NCI-H187 treated with DMSO at 0.1 percent for 48 hours (cell line): ENCODE data around the gene BRD8.
"Not testable (repeated sequence)": the region's sequence is repeated elsewhere in the genome, so short reads cannot be mapped to it uniquely, and the experiment has no call there.

Experiments used
- DNase-seq: peaks from one replicate; lab custom pipeline; 2025; lab: John Stamatoyannopoulos, UW

BRD8 gene, protein sequence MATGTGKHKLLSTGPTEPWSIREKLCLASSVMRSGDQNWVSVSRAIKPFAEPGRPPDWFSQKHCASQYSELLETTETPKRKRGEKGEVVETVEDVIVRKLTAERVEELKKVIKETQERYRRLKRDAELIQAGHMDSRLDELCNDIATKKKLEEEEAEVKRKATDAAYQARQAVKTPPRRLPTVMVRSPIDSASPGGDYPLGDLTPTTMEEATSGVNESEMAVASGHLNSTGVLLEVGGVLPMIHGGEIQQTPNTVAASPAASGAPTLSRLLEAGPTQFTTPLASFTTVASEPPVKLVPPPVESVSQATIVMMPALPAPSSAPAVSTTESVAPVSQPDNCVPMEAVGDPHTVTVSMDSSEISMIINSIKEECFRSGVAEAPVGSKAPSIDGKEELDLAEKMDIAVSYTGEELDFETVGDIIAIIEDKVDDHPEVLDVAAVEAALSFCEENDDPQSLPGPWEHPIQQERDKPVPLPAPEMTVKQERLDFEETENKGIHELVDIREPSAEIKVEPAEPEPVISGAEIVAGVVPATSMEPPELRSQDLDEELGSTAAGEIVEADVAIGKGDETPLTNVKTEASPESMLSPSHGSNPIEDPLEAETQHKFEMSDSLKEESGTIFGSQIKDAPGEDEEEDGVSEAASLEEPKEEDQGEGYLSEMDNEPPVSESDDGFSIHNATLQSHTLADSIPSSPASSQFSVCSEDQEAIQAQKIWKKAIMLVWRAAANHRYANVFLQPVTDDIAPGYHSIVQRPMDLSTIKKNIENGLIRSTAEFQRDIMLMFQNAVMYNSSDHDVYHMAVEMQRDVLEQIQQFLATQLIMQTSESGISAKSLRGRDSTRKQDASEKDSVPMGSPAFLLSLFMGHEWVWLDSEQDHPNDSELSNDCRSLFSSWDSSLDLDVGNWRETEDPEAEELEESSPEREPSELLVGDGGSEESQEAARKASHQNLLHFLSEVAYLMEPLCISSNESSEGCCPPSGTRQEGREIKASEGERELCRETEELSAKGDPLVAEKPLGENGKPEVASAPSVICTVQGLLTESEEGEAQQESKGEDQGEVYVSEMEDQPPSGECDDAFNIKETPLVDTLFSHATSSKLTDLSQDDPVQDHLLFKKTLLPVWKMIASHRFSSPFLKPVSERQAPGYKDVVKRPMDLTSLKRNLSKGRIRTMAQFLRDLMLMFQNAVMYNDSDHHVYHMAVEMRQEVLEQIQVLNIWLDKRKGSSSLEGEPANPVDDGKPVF

DNA sequence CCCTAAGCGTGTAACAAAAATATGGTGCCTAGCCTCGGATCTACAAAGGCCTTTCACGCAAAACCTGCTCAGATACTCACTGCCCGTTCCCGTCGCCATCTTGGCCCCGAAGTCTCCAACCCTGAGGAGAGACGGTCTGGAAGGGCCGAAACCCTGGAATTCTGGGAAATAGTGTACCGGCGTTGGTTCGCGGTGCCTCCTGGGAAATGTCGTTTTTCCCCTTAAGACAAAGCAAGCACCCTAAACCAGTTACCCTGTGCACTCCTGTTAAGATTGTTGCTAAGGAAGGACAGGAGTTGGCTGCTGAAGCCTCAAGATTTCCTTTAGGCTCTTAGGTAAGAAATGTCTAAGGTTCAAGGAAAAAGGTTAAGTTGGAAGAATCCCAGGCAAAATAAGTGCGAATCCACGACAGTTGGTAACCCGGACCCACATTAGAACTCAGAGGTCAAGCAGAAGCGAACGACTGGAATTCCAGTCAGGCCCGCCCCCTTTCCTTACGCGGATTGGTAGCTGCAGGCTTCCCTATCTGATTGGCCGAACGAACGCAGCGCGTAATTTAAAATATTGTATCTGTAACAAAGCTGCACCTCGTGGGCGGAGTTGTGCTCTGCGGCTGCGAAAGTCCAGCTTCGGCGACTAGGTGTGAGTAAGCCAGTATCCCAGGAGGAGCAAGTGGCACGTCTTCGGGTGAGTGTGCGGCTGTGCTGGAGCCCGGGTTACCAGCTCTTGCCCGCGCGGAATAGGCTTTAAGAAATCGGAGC is at the start of gene BRD8, which contains the start of gene KIF20A:
Gene BRD8 (minus strand): TSS at position 115 of the 761 bp plus-strand sequence. CDS start 16 bp downstream, at position 99.
Gene KIF20A (plus strand): TSS at position 597 of the 761 bp plus-strand sequence. CDS start 569 bp downstream, outside the sequence.
- peak; percentile 86 for DNase-seq

DNA sequence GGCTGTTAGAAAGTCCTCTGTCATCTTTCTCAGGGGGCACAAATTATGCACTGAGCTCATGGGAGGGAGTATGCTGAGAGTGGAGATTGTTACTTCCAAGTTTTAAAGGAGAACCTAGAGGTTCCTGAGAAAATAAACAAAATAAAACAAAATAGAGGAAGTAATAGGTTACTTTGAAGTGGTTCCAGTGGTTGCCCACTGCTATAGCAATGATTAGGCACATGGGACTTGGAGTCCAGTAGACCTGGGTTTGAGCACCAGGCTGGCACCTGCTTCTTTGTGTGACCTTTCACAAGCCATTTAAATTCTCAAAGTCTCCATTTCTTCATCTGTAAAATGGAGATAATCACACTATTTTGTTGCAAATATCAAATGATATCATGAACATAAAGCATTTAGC is 48.5 kb upstream of the BRD8 start:
- DNase-seq, result no peak

DNA sequence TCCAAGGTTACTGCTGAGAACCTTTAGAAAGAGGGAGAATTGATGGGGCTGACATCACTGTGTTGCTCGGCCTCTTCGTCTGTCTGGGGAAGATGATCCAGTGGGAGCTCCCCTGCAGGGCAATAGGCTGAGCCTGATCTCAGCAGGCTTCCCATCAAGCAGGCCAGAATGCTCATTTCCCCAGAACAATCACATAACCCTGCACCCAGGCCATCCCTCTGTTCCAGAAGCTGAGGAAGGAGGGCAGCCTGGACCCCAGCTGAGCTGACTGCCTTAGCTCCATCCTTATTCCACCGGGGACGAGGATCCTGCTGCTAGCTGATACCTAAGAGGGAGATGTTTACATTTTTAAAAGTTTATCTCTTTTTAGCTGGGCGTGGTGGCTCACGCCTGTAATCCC is 46.3 kb upstream of the BRD8 start:
- no peak for DNase-seq

DNA sequence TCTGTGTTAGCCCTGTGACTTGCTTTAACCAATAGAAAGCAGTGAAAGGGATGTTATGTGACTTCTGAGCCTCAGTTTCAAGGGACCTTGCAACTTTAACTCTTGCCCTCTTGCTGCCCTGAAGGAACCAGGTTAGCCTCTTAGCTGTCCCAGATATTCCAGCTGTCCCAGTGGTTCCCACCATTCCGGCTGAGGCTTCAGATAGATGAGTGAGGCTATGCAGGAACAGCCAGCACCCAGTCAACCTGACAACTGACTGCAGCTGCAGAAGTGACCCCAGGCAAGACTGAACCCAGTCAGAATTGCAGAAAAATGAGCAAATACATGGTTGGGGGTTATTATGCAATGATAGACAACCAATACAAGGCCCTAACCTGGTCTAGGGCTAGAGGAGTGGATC is 45.1 kb upstream of the BRD8 start:
- no peak for DNase-seq

DNA sequence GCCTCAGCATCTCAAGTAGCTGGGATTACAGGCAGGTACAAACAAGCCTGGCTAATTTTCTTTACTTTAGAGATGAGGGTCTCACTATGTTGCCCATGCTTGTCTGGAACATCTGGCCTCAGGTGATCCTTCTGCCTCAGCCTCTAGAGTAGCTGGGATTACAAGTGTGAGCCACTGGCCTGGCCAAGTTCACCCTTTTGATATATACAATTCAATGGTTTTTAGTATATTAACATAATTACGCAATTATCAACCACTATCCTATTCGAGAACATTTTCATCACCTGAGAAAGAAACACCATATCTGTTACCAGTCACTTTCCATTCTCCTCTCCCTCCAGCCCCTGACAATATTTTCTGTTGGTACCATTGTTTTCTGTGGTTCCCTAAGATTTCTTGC is 38.4 kb upstream of the BRD8 start:
- no peak for DNase-seq

DNA sequence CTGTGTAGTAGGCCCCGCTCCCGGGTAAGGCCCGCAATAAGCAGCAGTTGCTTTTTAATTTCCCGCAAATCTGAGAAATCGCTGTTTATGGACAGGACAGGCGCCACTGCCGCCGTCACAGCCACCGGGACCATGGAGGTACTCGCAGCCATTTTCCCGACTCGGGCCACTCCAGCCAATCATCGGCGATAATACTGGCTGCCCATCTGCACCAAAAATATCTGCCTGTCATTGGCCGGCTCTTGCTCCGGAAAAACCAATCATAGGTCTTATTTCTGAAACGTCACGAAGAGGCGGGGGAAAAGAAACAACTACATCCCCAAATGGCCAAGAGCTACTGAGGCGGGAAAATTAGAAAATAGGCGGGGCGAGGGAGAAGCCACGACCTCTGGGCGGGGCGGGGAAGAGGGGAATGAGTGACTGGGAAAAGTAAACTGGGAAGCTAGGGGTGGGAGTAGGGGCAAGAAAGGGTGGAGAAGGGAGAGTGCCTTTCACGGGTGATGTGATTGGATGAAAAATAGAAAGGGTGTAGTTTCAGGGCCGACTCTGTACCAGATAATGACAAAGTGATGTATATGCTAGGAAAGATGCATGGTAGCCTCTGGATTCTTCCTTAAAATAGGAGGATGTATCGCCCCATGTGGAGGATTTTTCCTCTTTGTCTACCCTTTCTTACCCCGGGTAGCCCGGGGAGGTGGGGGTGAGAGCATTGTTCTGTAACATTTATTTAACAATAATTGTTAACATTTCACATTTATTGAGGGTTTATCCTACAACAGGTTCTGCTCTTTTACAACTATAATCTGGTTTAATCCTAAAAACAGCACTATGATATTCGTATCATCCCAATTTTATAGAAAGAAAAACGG is 35.0 kb upstream of the BRD8 start, which contains the start of gene CDC23:
Gene CDC23 (minus strand): TSS at position 163 of the 869 bp plus-strand sequence. CDS start 11 bp downstream, at position 152.
- peak; percentile 90 for DNase-seq

DNA sequence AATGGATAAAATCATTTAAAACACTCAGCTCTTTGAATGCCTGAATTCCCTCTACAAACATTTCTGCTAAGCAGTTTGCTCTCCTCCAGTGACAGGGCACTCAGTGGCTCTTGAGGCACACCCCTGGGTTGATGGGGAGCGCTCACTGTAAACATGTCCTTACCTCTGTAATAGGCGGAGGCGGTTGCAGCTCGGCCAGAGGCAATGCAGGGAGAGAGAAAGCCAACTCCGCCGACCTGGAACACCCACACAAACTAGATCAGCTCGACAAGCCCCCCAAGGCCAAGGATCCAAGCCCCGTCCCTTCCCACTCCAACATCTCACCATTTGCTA is 34.4 kb upstream of the BRD8 start:
- no peak for DNase-seq

DNA sequence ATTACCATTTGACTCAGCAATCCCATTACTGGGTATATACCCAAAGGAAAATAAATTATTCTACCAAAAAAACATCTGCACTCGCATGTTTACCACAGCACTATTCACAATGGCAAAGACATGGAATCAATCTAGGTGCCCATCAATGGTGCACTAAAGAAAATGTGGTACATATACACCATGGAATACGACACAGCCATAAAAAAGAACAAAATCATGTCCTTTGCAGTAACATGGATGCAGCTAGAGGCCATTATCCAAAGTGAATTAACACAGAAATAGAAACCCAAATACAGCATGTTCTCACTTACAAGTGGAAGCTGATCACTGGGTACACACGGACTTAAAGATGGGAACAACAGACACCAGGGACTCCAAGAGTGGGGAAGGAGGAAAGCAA is 32.6 kb upstream of the BRD8 start:
- DNase-seq, result no peak

DNA sequence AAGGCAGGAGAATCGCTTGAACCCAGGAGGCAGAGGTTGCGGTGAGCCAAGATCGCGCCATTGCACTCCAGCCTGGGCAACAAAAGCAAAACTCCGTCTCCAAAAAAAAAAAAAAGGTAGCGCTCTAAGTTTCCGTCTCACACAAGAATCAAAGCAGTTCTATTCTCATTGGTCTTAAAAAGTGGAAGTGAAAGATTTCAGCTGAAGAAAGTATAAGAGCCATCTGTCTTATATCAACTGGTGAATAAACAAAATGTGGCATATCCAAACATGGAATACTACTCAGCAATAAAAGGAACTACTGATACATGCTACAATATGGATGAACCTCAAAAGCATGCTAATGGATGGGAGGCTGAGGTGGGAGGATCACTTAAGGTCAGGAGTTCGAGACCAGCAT is 15.4 kb upstream of the BRD8 start:
- not testable (repeated sequence) for DNase-seq

DNA sequence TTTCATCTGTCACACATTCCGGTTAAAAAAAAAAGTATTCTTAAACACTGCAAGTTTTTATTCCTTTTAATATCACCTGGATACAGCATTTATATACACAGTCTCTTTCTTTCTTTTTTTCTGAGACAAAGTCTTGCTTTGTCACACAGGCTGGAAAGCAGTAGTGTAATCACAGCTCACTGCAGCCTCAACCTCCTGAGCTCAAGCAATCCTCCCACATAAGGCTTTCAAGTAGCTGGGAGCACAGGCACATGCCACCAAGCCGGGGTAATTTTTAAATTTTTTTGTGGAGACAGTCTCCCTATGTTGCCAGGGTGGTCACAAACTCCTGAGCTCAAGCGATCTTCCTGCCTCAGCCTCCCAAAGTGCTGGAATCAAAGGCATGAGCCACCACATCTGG is 14.4 kb upstream of the BRD8 start:
- no peak for DNase-seq

DNA sequence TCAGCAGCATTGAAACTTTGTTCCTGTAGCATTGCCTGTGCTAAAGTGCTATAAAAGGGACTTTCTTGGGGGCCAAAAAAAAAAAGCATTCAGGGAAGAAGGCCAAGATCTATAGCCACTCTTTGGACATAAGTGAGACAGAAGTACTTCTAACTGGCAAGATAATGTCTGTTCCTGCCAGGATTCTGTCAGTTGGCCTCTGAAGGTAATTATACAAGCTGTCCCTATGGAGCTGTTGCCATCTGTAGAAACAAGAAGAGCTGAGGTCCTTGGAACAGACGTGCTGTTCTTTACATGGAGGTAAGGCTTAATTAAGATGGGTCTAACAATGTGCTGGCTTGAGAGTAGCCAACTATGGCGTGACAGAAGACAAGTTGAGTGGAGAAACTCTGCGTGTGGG is 10.2 kb upstream of the BRD8 start:
- DNase-seq, result no peak

DNA sequence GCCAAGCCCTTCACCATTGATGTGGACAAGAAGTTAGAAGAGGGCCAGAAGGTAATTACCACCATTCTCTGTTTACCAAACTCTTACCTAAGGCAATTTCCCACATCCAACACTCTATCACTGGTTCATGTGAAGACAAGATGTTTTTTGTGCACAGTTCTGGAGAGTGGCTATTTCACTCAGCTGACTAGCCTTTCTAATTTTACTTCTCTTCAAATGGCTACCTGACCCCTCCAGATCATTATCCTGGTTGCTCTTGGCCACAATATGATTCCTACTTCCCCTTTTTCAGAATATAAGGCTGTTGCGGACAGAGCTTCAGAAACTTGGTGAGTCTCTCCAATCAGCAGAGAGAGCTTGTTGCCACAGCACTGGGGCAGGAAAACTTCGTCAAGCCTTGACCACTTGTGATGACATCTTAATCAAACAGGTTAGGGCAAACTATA is 7.6 kb upstream of the BRD8 start:
- no peak for DNase-seq

DNA sequence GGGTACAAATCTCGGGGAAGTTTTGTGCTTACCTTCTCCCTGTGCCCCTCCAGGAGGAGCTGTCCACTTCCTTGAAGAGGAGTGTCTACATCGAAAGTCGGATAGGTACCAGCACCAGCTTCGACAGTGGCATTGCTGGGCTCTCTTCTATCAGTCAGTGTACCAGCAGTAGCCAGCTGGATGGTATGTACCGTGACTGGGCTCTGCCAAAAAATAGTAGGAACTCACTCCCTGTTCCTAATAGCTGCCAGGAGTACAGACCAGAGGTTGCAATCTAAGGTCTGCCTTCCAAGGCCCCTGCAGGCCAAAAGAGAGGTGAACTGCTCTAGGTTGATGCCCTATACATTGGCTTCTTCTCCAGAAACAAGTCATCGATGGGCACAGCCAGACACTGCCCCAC is 4.4 kb upstream of the BRD8 start:
- DNase-seq, result no peak

DNA sequence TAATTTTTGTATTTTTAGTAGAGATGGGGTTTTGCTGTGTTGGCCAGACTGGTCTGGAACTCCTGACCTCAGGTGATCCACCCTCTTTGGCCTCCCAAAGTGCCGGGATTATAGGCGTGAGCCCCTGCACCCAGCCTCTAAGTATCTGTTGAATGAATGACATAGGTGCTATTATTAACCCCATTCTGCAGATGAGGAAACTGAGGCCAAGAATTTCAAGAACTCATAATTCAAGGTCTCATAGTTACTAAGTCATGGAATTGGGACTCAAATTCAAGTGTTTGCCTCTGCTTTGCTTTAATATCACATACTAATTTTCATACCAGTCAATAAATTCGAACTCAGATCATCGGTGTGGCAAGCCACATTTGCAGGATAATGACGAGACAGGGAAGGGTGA is 2.4 kb upstream of the BRD8 start:
- DNase-seq, result no peak

DNA sequence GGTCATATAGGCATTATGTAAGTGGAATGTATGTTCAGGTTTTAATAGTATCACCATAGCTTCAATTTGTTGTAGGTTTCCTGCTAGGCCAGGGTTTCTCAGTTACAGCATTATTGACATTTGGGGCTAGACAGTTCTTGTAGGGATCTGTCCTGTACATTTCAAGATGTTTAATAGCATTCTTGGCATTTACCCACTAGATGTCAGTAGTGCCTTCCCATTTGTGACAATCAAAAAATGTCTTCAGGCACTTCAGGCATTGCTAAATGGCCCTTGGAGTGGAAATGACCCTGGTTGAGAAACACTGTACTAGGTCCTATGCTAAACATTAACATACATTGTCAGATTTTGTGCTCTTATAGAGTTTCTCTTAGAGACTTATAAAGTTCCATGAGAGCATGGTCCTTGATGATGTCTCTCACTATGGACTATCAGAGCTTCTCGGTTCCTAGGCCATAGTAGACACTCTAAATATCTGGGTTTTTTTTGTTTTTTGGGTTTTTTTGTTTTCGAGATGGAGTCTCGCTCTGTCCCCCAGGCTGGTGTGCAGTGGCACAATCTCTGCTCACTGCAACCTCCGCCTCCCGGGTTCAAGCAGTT is 1.9 kb upstream of the BRD8 start:
- DNase-seq, result peak; percentile 59

DNA sequence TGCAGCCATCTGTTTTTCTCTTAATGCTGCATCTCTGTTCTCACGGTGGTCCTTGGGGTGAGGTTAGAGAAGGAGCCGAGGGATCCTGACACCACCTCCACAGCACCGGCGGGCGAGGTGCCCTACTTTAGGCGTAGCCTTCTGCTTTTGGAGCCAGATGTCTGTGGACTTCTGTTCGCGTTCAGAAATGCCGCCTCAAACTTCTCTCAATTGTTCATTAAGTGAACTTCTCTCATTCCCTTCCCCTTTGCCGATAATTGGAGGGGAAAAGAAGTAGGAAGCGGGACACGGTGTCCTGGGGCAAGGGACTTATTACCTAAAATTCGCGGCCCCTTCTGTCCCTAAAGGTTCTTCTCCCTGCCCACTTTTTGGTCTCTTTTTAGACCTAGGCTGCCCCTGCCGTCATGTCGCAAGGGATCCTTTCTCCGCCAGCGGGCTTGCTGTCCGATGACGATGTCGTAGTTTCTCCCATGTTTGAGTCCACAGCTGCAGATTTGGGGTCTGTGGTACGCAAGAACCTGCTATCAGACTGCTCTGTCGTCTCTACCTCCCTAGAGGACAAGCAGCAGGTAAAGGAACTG is 937 bp upstream of the BRD8 start:
- no peak for DNase-seq

DNA sequence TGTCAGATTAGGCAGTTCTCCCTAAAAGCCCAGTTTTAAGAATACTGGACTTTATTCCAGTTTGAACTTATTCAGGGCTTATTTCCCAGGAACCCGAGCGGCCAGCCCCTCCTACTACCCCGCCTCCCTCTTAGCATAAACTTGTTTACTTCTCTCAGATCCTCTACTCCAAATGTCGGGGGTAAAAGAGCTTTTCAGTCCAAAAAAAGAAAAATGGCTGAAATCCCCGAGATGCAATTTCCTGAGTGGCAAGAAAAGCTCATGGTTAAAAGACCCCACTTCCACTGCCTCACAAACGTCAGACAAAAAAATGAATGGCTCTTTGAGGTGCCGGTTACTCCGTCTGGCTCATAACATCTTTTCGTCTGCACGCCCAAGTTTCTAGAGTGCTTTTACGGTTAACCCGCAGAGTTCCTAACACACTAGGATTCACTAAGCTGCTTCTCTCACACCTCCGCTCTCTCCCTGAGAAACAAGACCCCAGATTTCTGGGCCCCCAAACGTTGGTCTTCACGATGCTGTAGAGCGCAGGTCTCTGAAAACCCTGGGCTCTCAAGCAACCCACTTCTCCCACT is 402 bp downstream of the BRD8 start:
- DNase-seq, result no peak

DNA sequence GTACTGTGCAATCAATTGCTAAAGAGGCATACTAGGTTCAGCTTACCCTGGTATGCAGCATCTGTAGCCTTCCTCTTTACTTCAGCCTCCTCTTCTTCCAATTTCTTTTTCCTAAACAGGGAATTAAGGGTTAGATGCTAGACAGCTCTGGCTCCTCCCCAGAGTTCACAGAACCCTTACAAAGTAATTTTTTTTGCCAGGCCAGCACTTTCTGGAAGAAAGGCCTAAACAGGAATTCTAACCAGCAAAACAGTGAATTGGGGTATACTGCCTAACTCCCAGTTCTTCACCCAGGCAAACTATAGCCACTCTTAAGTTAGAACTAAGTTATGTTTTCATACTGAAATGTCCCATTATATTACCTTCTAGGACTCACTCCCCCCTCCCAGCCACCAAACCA is 8.1 kb downstream of the BRD8 start:
- no peak for DNase-seq

DNA sequence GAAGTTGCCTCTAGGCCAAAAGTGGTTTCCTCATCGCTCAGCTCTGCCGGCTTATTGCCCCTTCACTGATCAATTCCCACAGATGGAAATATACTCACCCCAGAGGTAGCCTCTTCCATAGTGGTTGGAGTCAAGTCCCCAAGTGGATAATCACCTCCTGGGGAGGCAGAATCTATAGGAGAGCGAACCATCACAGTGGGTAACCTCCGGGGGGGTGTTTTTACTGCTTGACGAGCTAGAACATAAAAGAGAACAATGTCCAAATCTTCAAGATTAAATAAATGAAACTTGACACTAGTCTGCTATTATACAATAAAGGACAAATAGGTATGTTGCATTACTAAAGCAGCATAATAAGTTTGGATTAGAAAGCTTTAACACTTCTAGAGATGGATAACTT is 9.3 kb downstream of the BRD8 start:
- no peak for DNase-seq
